GM12864 (cell line): ENCODE data around the gene HDAC7.
A peak's percentile ranks its signal among the peaks of the same experiment; 100 is the strongest.

Source experiments
- DNase-seq: peaks from one replicate; pipeline ENCODE4 v3.0.0-alpha.2; 2011; ENCODE audit warnings: low read depth
- H3K4me3 ChIP-seq: 2 replicates; pipeline ENCODE4 v1.5.1; 2011; ENCODE audit warnings: mild to moderate bottlenecking, low read depth, low read length, control low read depth
- CTCF ChIP-seq: IDR thresholded peaks from 2 replicates; pipeline ENCODE4 v1.5.1; 2011; ENCODE audit warnings: low read depth, mild to moderate bottlenecking, moderate library complexity, low read length, control low read depth, inconsistent platforms; ENCODE audit errors: missing control alignments

Gene HDAC7

GRCh38 chr12:47758584-47758833, 61.2 kb downstream of the HDAC7 start:
- no peak for DNase-seq
- peak overlapping the region; percentile 57 for H3K4me3 ChIP-seq
- TF ChIP-seq CTCF, result no peak

- TF ChIP-seq CTCF, result no peak
- no peak overlapping the region; the same call in 1 of the 2 replicates for H3K4me3 ChIP-seq
- DNase-seq, result no peak
Measured at GRCh38 chr12:47757840-47758583, 61.7 kb downstream of the HDAC7 start.

GRCh38 chr12:47757364-47757839, 62.3 kb downstream of the HDAC7 start:
- no peak for DNase-seq
- no peak for TF ChIP-seq CTCF
- no peak overlapping the region for H3K4me3 ChIP-seq

GRCh38 chr12:47755655-47756562, 63.8 kb downstream of the HDAC7 start:
- peak overlapping the region; percentile 41; the same call in 1 of the 2 replicates for H3K4me3 ChIP-seq
- peak; percentile 63 for DNase-seq
- no peak for TF ChIP-seq CTCF

GRCh38 chr12:47754881-47755280, 64.8 kb downstream of the HDAC7 start:
- DNase-seq, result no peak
- peak overlapping the region; percentile 41; the same call in 1 of the 2 replicates for H3K4me3 ChIP-seq

GRCh38 chr12:47754126-47754525, 65.6 kb downstream of the HDAC7 start:
- DNase-seq, result no peak
- no peak overlapping the region for H3K4me3 ChIP-seq
- no peak for TF ChIP-seq CTCF

More at GRCh38 chr12:47754881-47755280, 64.8 kb downstream of the HDAC7 start:
- no peak for TF ChIP-seq CTCF
